ENCODE measurements around the gene HOXD3.

DNA sequence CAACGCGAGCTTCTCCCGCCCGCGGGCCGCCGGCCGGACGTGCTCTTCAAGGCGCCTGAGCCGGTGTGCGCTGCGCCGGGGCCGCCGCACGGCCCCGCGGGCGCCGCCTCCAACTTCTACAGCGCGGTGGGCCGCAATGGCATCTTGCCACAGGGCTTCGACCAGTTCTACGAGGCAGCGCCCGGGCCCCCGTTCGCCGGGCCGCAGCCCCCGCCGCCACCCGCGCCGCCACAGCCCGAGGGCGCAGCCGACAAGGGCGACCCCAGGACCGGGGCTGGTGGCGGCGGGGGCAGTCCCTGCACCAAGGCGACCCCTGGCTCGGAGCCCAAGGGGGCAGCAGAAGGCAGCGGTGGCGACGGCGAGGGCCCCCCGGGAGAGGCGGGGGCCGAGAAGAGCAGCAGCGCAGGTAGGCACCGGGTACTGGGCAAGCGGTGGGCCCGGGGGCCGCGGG is 49.4 kb upstream of the HOXD3 start:
- TF ChIP-seq, protein P1, sequence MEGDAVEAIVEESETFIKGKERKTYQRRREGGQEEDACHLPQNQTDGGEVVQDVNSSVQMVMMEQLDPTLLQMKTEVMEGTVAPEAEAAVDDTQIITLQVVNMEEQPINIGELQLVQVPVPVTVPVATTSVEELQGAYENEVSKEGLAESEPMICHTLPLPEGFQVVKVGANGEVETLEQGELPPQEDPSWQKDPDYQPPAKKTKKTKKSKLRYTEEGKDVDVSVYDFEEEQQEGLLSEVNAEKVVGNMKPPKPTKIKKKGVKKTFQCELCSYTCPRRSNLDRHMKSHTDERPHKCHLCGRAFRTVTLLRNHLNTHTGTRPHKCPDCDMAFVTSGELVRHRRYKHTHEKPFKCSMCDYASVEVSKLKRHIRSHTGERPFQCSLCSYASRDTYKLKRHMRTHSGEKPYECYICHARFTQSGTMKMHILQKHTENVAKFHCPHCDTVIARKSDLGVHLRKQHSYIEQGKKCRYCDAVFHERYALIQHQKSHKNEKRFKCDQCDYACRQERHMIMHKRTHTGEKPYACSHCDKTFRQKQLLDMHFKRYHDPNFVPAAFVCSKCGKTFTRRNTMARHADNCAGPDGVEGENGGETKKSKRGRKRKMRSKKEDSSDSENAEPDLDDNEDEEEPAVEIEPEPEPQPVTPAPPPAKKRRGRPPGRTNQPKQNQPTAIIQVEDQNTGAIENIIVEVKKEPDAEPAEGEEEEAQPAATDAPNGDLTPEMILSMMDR (IDR thresholded peaks at IDR 0.05) = no peak
- no peak for TF ChIP-seq POLR2A (IDR thresholded peaks at IDR 0.05)
